Parathyroid adenoma (tissue), 2 donors: Measurements from ENCODE around the gene ENTREP3.

Experiments
- H2AFZ ChIP-seq: fragments of 300-600 bp; sonication (generic); one replicate; pipeline ENCODE4 v1.7.0; 2017; ENCODE audit warnings: antibody characterized with exemption, mild to moderate bottlenecking
- H3K27ac ChIP-seq: fragments of 300-600 bp; sonication (generic); one replicate; pipeline ENCODE4 v1.7.0; 2017
- H3K27me3 ChIP-seq: fragments of 300-600 bp; sonication (generic); one replicate; pipeline ENCODE4 v1.7.0; 2017; ENCODE audit warnings: low read length; ENCODE audit not compliant: control insufficient read depth, insufficient read depth
- H3K36me3 ChIP-seq: fragments of 300-600 bp; sonication (generic); one replicate; pipeline ENCODE4 v1.7.0; 2017; ENCODE audit warnings: low read length; ENCODE audit not compliant: control insufficient read depth, insufficient read depth
- H3K4me1 ChIP-seq: fragments of 300-600 bp; sonication (generic); one replicate; pipeline ENCODE4 v1.7.0; 2017; ENCODE audit warnings: control low read depth
- H3K4me2 ChIP-seq: fragments of 300-600 bp; sonication (generic); one replicate; pipeline ENCODE4 v1.7.0; 2017; ENCODE audit warnings: low read length
- H3K4me3 ChIP-seq: fragments of 300-600 bp; sonication (generic); one replicate; pipeline ENCODE4 v1.7.0; 2017; ENCODE audit warnings: low read depth, low read length
- H3K79me2 ChIP-seq: fragments of 300-600 bp; sonication (generic); one replicate; pipeline ENCODE4 v1.7.0; 2017; ENCODE audit warnings: control low read depth
- H3K9ac ChIP-seq: fragments of 300-600 bp; sonication (generic); one replicate; pipeline ENCODE4 v1.7.0; 2017; ENCODE audit warnings: mild to moderate bottlenecking
- H3K9me3 ChIP-seq: fragments of 300-600 bp; sonication (generic); one replicate; pipeline ENCODE4 v1.7.0; 2017; ENCODE audit warnings: low read length; ENCODE audit not compliant: control insufficient read depth
- CTCF ChIP-seq: fragments of 300-600 bp; sonication (generic); IDR thresholded peaks from one replicate; pipeline ENCODE4 v1.7.0; 2017; ENCODE audit warnings: antibody characterized with exemption, mild to moderate bottlenecking
- donor health status: primary hyperparathyroidism.

ENTREP3 gene

GRCh38 chr1:155206891-155207805, 48.1 kb downstream of the ENTREP3 start:
- H3K79me2 ChIP-seq, result no peaks in the 10 kb centered on the region
- peak; percentile 75 for TF ChIP-seq CTCF
- no peaks in the 10 kb centered on the region for H3K27me3 ChIP-seq
- H3K4me2 ChIP-seq, result peak overlapping the region; percentile 39
- H3K36me3 ChIP-seq, result no peaks in the 10 kb centered on the region
- H3K27ac ChIP-seq, result peak overlapping the region; percentile 99
- H3K4me1 ChIP-seq, result peaks cover 4% of the 10 kb centered on the region
- H2AFZ ChIP-seq, result peak overlapping the region; percentile 62
- H3K9me3 ChIP-seq, result no peaks in the 10 kb centered on the region
- peak overlapping the region; percentile 29 for H3K4me3 ChIP-seq
- no peak overlapping the region for H3K9ac ChIP-seq

- Histone ChIP-seq H3K36me3 (no peaks in the 10 kb centered on the region), H3K4me2 (no peak overlapping the region), H3K9ac (no peak overlapping the region), H2AFZ (no peak overlapping the region), H3K79me2 (no peaks in the 10 kb centered on the region), H3K4me1 (peaks cover 4% of the 10 kb centered on the region), H3K4me3 (no peak overlapping the region), H3K27ac (no peak overlapping the region), H3K27me3 (no peaks in the 10 kb centered on the region), H3K9me3 (no peaks in the 10 kb centered on the region)
- no peak for TF ChIP-seq CTCF
Measured at GRCh38 chr1:155205969-155206593, 49.2 kb downstream of the ENTREP3 start.

GRCh38 chr1:155205035-155205434, 50.2 kb downstream of the ENTREP3 start:
- no peaks in the 10 kb centered on the region for H3K36me3 ChIP-seq

GRCh38 chr1:155202731-155203515, 52.4 kb downstream of the ENTREP3 start:
- no peaks in the 10 kb centered on the region for H3K4me1 ChIP-seq
- H3K27me3 ChIP-seq, result no peaks in the 10 kb centered on the region
- TF ChIP-seq CTCF, result no peak
- H3K79me2 ChIP-seq, result no peaks in the 10 kb centered on the region
- no peak overlapping the region for H3K9ac ChIP-seq
- H3K4me3 ChIP-seq, result no peak overlapping the region
- H3K4me2 ChIP-seq, result no peak overlapping the region
- H2AFZ ChIP-seq, result no peak overlapping the region
- no peaks in the 10 kb centered on the region for H3K9me3 ChIP-seq
- H3K36me3 ChIP-seq, result no peaks in the 10 kb centered on the region
- H3K27ac ChIP-seq, result no peak overlapping the region

More at GRCh38 chr1:155205035-155205434, 50.2 kb downstream of the ENTREP3 start:
- H3K27me3 ChIP-seq, result no peaks in the 10 kb centered on the region
- no peak overlapping the region for H3K9ac ChIP-seq
- H3K27ac ChIP-seq, result no peak overlapping the region
- H3K9me3 ChIP-seq, result no peaks in the 10 kb centered on the region
- no peak overlapping the region for H3K4me2 ChIP-seq
- no peaks in the 10 kb centered on the region for H3K79me2 ChIP-seq
- H3K4me3 ChIP-seq, result no peak overlapping the region
- no peak overlapping the region for H2AFZ ChIP-seq
- no peak for TF ChIP-seq CTCF
- H3K4me1 ChIP-seq, result peaks cover 4% of the 10 kb centered on the region
